ENCODE results near the gene RAMACL. TPM values are rescaled to one million over a fixed set of nuclear protein-coding genes. Genes with fewer than 3 reads are reported as not detected.
A peak's percentile ranks its signal among the peaks of the same experiment; 100 is the strongest.

RAMACL gene
- total and polyA plus RNA-seq, 2 of the 4 experiments (the other 2 are of a cell fraction): 0.46 to 0.90 TPM

- H3K4me3 ChIP-seq (ENCODE audit: insufficient read depth, low read depth, low read length): no peak overlapping the region
- ChIA-PET CTCF (no interaction called here), POLR2A (ENCODE audit: unreplicated experiment) (no interaction called here)
- peak overlapping the region; percentile 49; the same call in 1 of the 2 replicates for H4K5ac ChIP-seq (ENCODE audit: low read depth, low read length)
- peaks cover 8% of the 10 kb centered on the region; the same call in 1 of the 2 replicates for H4K20me1 ChIP-seq (ENCODE audit: insufficient read depth, low read length)
- H3K4me1 ChIP-seq (ENCODE audit: control insufficient read depth, insufficient read depth, low read length): peaks cover 33% of the 10 kb centered on the region
- no TSS peak for BruUV-seq (replicated peaks)
- TF ChIP-seq, protein P1, sequence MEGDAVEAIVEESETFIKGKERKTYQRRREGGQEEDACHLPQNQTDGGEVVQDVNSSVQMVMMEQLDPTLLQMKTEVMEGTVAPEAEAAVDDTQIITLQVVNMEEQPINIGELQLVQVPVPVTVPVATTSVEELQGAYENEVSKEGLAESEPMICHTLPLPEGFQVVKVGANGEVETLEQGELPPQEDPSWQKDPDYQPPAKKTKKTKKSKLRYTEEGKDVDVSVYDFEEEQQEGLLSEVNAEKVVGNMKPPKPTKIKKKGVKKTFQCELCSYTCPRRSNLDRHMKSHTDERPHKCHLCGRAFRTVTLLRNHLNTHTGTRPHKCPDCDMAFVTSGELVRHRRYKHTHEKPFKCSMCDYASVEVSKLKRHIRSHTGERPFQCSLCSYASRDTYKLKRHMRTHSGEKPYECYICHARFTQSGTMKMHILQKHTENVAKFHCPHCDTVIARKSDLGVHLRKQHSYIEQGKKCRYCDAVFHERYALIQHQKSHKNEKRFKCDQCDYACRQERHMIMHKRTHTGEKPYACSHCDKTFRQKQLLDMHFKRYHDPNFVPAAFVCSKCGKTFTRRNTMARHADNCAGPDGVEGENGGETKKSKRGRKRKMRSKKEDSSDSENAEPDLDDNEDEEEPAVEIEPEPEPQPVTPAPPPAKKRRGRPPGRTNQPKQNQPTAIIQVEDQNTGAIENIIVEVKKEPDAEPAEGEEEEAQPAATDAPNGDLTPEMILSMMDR (conservative IDR thresholded peaks at IDR 0.05; ENCODE audit: low read depth, low read length): no peak
- no peak for TF ChIP-seq POLR2A (IDR thresholded peaks at IDR 0.05; ENCODE audit: low read depth, low read length)
- TF ChIP-seq CHD1 (IDR thresholded peaks at IDR 0.05; ENCODE audit: low read depth, low read length): no peak
- no peak for TF ChIP-seq CEBPB (IDR thresholded peaks at IDR 0.05; ENCODE audit: low read depth, low read length)
- no peak for TF ChIP-seq MXI1 (IDR thresholded peaks at IDR 0.05; ENCODE audit: borderline replicate concordance, low read depth, low read length)
- no peak for TF ChIP-seq MAFK (IDR thresholded peaks at IDR 0.05; ENCODE audit: low read depth, low read length)
- TF ChIP-seq ELK1 (IDR thresholded peaks at IDR 0.05; ENCODE audit: borderline replicate concordance, low read depth, low read length): no peak
- no peak for TF ChIP-seq USF2 (IDR thresholded peaks at IDR 0.05; ENCODE audit: low read depth, low read length)
- TF ChIP-seq RFX5 (IDR thresholded peaks at IDR 0.05; ENCODE audit: low read depth, low read length): no peak
- TF ChIP-seq SMC3 (IDR thresholded peaks at IDR 0.05; ENCODE audit: low read depth, low read length): no peak
- TF ChIP-seq BHLHE40 (IDR thresholded peaks at IDR 0.05; ENCODE audit: low read depth, low read length): no peak
- peak overlapping the region; percentile 1 to 63; a peak in 1 of 4 replicates for H4K8ac ChIP-seq (ENCODE audit: low read depth in 2 of 2, low read length in 2 of 2)
- no peaks in the 10 kb centered on the region for H3K27me3 ChIP-seq (ENCODE audit: control insufficient read depth, insufficient read depth, low read length)
- H2AFZ ChIP-seq (replicated peaks; ENCODE audit: low read length, poor library complexity): no peak overlapping the region
- peak overlapping the region; percentile 74 for H2AK5ac ChIP-seq (ENCODE audit: low read depth, low read length)
- DNase-seq (no peak), ATAC-seq (ENCODE audit: low read depth) (no peak)
- H3K9me3 ChIP-seq (ENCODE audit: control insufficient read depth, insufficient read depth, low read length): no peaks in the 10 kb centered on the region
- H3K14ac ChIP-seq (replicated peaks; ENCODE audit: low read depth, low read length): peak overlapping the region; percentile 1; the same call in 1 of the 2 replicates
- no peak overlapping the region for H3K56ac ChIP-seq (ENCODE audit: extremely low read depth, insufficient read depth, low read length)
- H2BK120ac ChIP-seq (ENCODE audit: low read depth, low read length): peak overlapping the region; percentile 30
- H3K27ac ChIP-seq (ENCODE audit: insufficient read depth, low read length): no peak overlapping the region; the same call in 1 of the 2 replicates
- H3K4me2 ChIP-seq (ENCODE audit: low read depth, low read length): no peak overlapping the region
- H4K91ac ChIP-seq (ENCODE audit: insufficient read depth, low read depth, low read length): peak overlapping the region; percentile 75
- H3K36me3 ChIP-seq (ENCODE audit: control insufficient read depth, insufficient read depth, low read length): peaks cover 9% of the 10 kb centered on the region; the same call in 1 of the 2 replicates
- H2AK9ac ChIP-seq (replicated peaks; ENCODE audit: low read depth, low read length, poor library complexity): no peak overlapping the region
- H3K18ac ChIP-seq (ENCODE audit: low read depth, low read length): peak overlapping the region; percentile 69
- peak overlapping the region; percentile 71; the same call in 1 of the 2 replicates for H2BK20ac ChIP-seq (ENCODE audit: low read depth, low read length)
- peak overlapping the region; percentile 39; the same call in 1 of the 3 replicates for H2BK15ac ChIP-seq (ENCODE audit: low read depth, low read length)
- dilution Hi-C loops (cut with HindIII; ENCODE audit: low sequenced_read_pairs, unreplicated experiment): no loop called here
- H3K9me1 ChIP-seq (ENCODE audit: insufficient read depth, low read length): peaks cover 16% of the 10 kb centered on the region; the same call in 1 of the 2 replicates
- 94% methylated on average over 3 of the region's 9 CpGs; no CpG with 5 or more reads in 1 of the 2 experiments for WGBS, 2 experiments (ENCODE audit: extremely low coverage in 2 of 2, insufficient read length in 1 of 2)
- H3K4ac ChIP-seq (ENCODE audit: low read depth, low read length): peak overlapping the region; percentile 24
- intact Hi-C loops (cut with micrococcal nuclease): no loop called here
- 0 out of 2 replicates have a peak overlapping the region, but pooled peaks have one; percentile 0 for H3K23ac ChIP-seq (ENCODE audit: low read depth, low read length)
- H3K9ac ChIP-seq (ENCODE audit: low read depth, low read length): no peak overlapping the region
- peak overlapping the region; percentile 4 for H2BK5ac ChIP-seq (ENCODE audit: low read depth, low read length, poor library complexity, severe bottlenecking)
- in situ Hi-C loops (cut with MboI; ENCODE audit: low sequenced_read_pairs): no loop called here
- peaks cover 38 to 62% of the 10 kb centered on the region in 2 experiments for H3K79me1 ChIP-seq (ENCODE audit: low read depth in 1 of 2, low read length in 2 of 2)
Observed at GRCh38 chr6:166610069-166610468, 23.6 kb upstream of the RAMACL start.

All from IMR-90 (cell line).